ENCODE measurements around the gene IER2. TPM values are rescaled to one million over a fixed set of nuclear protein-coding genes. Genes with fewer than 3 reads are reported as not detected.

The IER2 gene
- total and polyA plus RNA-seq, 2 donors (not counting 3 experiments of a cell fraction or from before 2014, with no cell fraction given): 60.6 to 81.6 TPM

DNA sequence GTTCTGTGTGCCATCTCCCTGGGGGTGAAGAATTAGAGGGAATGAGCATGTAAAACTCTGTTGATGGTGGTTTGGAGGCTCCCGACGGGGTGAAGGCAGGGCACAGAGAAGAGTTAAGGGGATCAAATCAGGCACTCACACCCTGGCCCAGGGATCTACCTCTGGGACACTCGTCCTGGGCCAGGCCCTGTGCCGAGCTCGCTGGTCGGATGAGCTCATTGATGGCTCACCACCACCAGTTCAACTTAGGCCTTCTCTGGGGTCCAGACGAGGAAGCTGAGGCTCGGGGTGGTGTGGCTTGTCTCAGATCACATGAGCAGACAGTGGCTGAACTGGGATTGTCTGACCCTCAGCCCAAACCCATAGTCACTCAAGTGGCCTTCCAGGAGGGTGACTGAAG lies 30.6 kb upstream of the IER2 start:
- Histone ChIP-seq H3K4me3 (replicated peaks in 1 of 3; ENCODE audit: insufficient read depth in 1 of 3, low read depth in 1 of 3, low read length in 3 of 3) (no peak overlapping the region), H3K27me3 (ENCODE audit: control insufficient read depth in 2 of 2, insufficient read depth in 2 of 2, low read length in 2 of 2) (no peaks in the 10 kb centered on the region), H4K20me1 (replicated peaks; ENCODE audit: control insufficient read depth, extremely low read depth, insufficient read depth, low read length) (no peaks in the 10 kb centered on the region), H3K27ac (ENCODE audit: insufficient read depth, low read depth, low read length) (no peak overlapping the region), H3K9me3 (replicated peaks; ENCODE audit: control insufficient read depth, insufficient read depth, low read length) (no peaks in the 10 kb centered on the region), H3K9me1 (replicated peaks; ENCODE audit: control insufficient read depth, extremely low read depth, insufficient read depth, low read length) (no peaks in the 10 kb centered on the region), H2AFZ (ENCODE audit: low read depth, low read length) (no peak overlapping the region), H3K9ac (replicated peaks; ENCODE audit: extremely low read depth, insufficient read depth, low read length) (no peak overlapping the region), H3K79me2 (ENCODE audit: control insufficient read depth, insufficient read depth, low read length) (peaks cover 77% of the 10 kb centered on the region), H3K36me3 (ENCODE audit: control insufficient read depth in 2 of 2, extremely low read depth in 1 of 2, insufficient read depth in 2 of 2, low read length in 2 of 2) (peaks cover 0 to 7% of the 10 kb centered on the region in 2 experiments), H3K4me1 (ENCODE audit: control insufficient read depth, extremely low read depth, insufficient read depth, low read length) (peaks cover 13% of the 10 kb centered on the region), H3K4me2 (ENCODE audit: insufficient read depth, low read length) (peak overlapping the region; percentile 61)
- TSS peak; percentile 11 for BruUV-seq (replicated peaks)
- POLR2A ChIA-PET: no interaction called here
- TF ChIP-seq MYC (IDR thresholded peaks at IDR 0.05; ENCODE audit: low read depth, low read length): no peak
- TF ChIP-seq POLR2AphosphoS5 (IDR thresholded peaks at IDR 0.05; ENCODE audit: insufficient read depth, low read depth, low read length): no peak
- TF ChIP-seq POLR2A (IDR thresholded peaks at IDR 0.05; ENCODE audit: low read depth, low read length): no peak
- no peak for TF ChIP-seq EZH2 (IDR thresholded peaks at IDR 0.05; ENCODE audit: borderline replicate concordance, low read depth, low read length, severe bottlenecking)
- TF ChIP-seq FOS (IDR thresholded peaks at IDR 0.05; ENCODE audit: borderline replicate concordance, insufficient read depth, low read length): no peak
- TF ChIP-seq CTCF (IDR thresholded peaks at IDR 0.05; ENCODE audit: extremely low read depth in 1 of 2, insufficient read depth in 1 of 2, low read depth in 1 of 2, low read length in 2 of 2): no peak
- TF ChIP-seq JUN (IDR thresholded peaks at IDR 0.05; ENCODE audit: borderline replicate concordance, insufficient read depth, insufficient read length, low read depth): no peak
- dilution Hi-C loops (cut with MboI; ENCODE audit: extremely low pct_ligation_motif_present, low sequenced_read_pairs) (no loop called here), intact Hi-C loops (cut with micrococcal nuclease) (no loop called here)
- CTCF ChIA-PET: interaction anchor here (0.5 to 2.1 kb wide), 8 partner anchors 9 to 143 kb away, joined by 3 to 7 read pairs (median 4); no protein-coding TSS in a partner anchor
- no peak for FAIRE-seq
- DNase-seq (ENCODE audit: low read depth, low spot score): no peak

Data from endothelial cell of umbilical vein (primary cell).